Measurements from ENCODE around the gene LRMDA. TPM values are rescaled to one million over a fixed set of nuclear protein-coding genes. Genes with fewer than 3 reads are reported as not detected.

LRMDA gene
- total and polyA plus RNA-seq, 2 donors (not counting 3 experiments of a cell fraction or from before 2014, with no cell fraction given), result 9.7 to 18.0 TPM

- BruUV-seq (replicated peaks), result no TSS peak
- no peak for DNase-seq (ENCODE audit: low read depth, low spot score)
- H3K79me2 ChIP-seq (ENCODE audit: control insufficient read depth, insufficient read depth, low read length), result no peaks in the 10 kb centered on the region
- H3K9me3 ChIP-seq (replicated peaks; ENCODE audit: control insufficient read depth, insufficient read depth, low read length), result no peaks in the 10 kb centered on the region
- POLR2A ChIA-PET, result no interaction called here
- TF ChIP-seq JUN (IDR thresholded peaks at IDR 0.05; ENCODE audit: borderline replicate concordance, insufficient read depth, insufficient read length, low read depth) (no peak), POLR2AphosphoS5 (IDR thresholded peaks at IDR 0.05; ENCODE audit: insufficient read depth, low read depth, low read length) (no peak), EZH2 (IDR thresholded peaks at IDR 0.05; ENCODE audit: borderline replicate concordance, low read depth, low read length, severe bottlenecking) (no peak), FOS (IDR thresholded peaks at IDR 0.05; ENCODE audit: borderline replicate concordance, insufficient read depth, low read length) (no peak), MYC (IDR thresholded peaks at IDR 0.05; ENCODE audit: low read depth, low read length) (no peak), MAX (IDR thresholded peaks at IDR 0.05; ENCODE audit: insufficient read depth, insufficient read length) (no peak), CTCF (IDR thresholded peaks at IDR 0.05; ENCODE audit: extremely low read depth in 1 of 2, insufficient read depth in 1 of 2, low read depth in 1 of 2, low read length in 2 of 2) (no peak), POLR2A (IDR thresholded peaks at IDR 0.05; ENCODE audit: low read depth, low read length) (no peak), GATA2 (IDR thresholded peaks at IDR 0.05; ENCODE audit: insufficient read depth, insufficient read length, low read depth, low read length) (no peak)
- intact Hi-C loops (cut with micrococcal nuclease), result no loop called here
- no peaks in the 10 kb centered on the region for H4K20me1 ChIP-seq (replicated peaks; ENCODE audit: control insufficient read depth, extremely low read depth, insufficient read depth, low read length)
- dilution Hi-C loops (cut with MboI; ENCODE audit: extremely low pct_ligation_motif_present, low sequenced_read_pairs), result no loop called here
- CTCF ChIA-PET, result no interaction called here
- no peak overlapping the region for H2AFZ ChIP-seq (ENCODE audit: low read depth, low read length)
- no peaks in the 10 kb centered on the region for H3K36me3 ChIP-seq (ENCODE audit: control insufficient read depth in 2 of 2, extremely low read depth in 1 of 2, insufficient read depth in 2 of 2, low read length in 2 of 2)
- H3K9me1 ChIP-seq (replicated peaks; ENCODE audit: control insufficient read depth, extremely low read depth, insufficient read depth, low read length), result no peaks in the 10 kb centered on the region
- no peak overlapping the region for H3K27ac ChIP-seq (ENCODE audit: insufficient read depth, low read depth, low read length)
- FAIRE-seq, result no peak
- no peak overlapping the region for H3K4me3 ChIP-seq (replicated peaks in 1 of 3; ENCODE audit: insufficient read depth in 1 of 3, low read depth in 1 of 3, low read length in 3 of 3)
- no peaks in the 10 kb centered on the region for H3K4me1 ChIP-seq (ENCODE audit: control insufficient read depth, extremely low read depth, insufficient read depth, low read length)
- H3K27me3 ChIP-seq (ENCODE audit: control insufficient read depth in 2 of 2, insufficient read depth in 2 of 2, low read length in 2 of 2), result peaks cover 0 to 2% of the 10 kb centered on the region in 2 experiments
- H3K9ac ChIP-seq (replicated peaks; ENCODE audit: extremely low read depth, insufficient read depth, low read length), result no peak overlapping the region
- H3K4me2 ChIP-seq (ENCODE audit: insufficient read depth, low read length), result no peak overlapping the region
These were observed 248.1 kb downstream of the LRMDA start for GRCh38 chr10:75679536-75679935.
